ENCODE data around the gene PRRX2. TPM values are rescaled to one million over a fixed set of nuclear protein-coding genes. Genes with fewer than 3 reads are reported as not detected.
A peak's percentile ranks its signal among the peaks of the same experiment; 100 is the strongest.

Gene PRRX2
- total RNA-seq, 1 donor from 2014 or later = 5.1 TPM

- Mint-ChIP-seq H3K27ac (no peak overlapping the region), H3K27me3 (ENCODE audit: low read depth) (no peaks in the 10 kb centered on the region), H3K36me3 (ENCODE audit: low read depth) (peaks cover 22% of the 10 kb centered on the region), H3K4me3 (ENCODE audit: low read depth) (peak overlapping the region; percentile 87), H3K9me3 (no peaks in the 10 kb centered on the region), H3K4me1 (ENCODE audit: low read depth) (peaks cover 14% of the 10 kb centered on the region)
- DNase-seq (ENCODE audit: low spot score) = no peak
- intact Hi-C loops (cut with micrococcal nuclease) = loop anchor here (5.0 kb wide), 1 partner anchor 97 kb away; no protein-coding TSS in a partner anchor
These were observed 25.2 kb upstream of the PRRX2 start for GRCh38 chr9:129640086-129640870.

DNA sequence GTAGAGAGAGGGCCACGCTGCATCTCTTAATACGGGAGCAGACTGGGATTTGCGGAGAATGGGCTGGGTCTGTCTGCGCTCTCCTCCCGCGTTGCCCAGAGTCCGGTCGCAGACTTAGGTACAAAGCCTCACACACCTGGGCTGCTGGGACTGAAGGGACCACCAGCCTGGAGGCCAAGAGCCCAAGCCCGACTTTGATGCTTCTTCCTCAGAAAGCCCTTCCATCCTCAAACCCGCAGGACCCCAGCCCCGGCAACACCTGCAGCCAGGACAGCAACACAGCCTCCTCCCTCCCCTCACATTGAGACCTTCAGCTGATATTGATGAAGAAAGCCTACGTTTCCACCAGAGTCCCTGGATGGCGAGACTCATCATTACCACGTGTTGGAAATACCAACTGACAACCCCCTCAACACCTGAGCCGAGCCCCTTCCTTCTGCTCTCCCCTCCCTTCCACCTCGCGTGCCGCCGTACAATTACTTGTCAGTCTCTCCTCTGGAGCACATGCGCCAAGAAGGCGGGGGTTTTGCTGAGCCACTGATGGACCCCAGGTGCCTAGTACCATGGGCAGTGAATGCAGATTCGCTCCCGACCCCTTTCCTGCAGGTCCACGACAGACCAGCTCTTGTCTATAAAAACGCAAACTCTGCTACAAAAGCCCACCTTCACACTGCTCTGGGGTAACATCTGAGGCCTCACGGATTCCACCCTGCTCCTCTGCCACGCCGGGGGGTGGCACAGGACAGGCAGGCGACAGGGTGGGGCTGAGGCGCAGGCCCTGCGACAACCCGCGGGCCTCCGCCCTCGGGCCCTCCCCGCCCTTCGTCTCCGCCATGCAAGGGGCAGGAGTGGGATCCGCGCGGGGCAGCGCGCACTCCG lies 24.3 kb upstream of the PRRX2 start:
- no peak for DNase-seq (ENCODE audit: low spot score)
- Mint-ChIP-seq H3K4me3 (ENCODE audit: low read depth) (peak overlapping the region; percentile 87), H3K27ac (peak overlapping the region; percentile 71), H3K4me1 (ENCODE audit: low read depth) (peaks cover 14% of the 10 kb centered on the region), H3K9me3 (no peaks in the 10 kb centered on the region), H3K27me3 (ENCODE audit: low read depth) (no peaks in the 10 kb centered on the region), H3K36me3 (ENCODE audit: low read depth) (peaks cover 16% of the 10 kb centered on the region)
- intact Hi-C loops (cut with micrococcal nuclease) = loop anchor here (5.0 kb wide), 1 partner anchor 96 kb away; no protein-coding TSS in a partner anchor

DNA sequence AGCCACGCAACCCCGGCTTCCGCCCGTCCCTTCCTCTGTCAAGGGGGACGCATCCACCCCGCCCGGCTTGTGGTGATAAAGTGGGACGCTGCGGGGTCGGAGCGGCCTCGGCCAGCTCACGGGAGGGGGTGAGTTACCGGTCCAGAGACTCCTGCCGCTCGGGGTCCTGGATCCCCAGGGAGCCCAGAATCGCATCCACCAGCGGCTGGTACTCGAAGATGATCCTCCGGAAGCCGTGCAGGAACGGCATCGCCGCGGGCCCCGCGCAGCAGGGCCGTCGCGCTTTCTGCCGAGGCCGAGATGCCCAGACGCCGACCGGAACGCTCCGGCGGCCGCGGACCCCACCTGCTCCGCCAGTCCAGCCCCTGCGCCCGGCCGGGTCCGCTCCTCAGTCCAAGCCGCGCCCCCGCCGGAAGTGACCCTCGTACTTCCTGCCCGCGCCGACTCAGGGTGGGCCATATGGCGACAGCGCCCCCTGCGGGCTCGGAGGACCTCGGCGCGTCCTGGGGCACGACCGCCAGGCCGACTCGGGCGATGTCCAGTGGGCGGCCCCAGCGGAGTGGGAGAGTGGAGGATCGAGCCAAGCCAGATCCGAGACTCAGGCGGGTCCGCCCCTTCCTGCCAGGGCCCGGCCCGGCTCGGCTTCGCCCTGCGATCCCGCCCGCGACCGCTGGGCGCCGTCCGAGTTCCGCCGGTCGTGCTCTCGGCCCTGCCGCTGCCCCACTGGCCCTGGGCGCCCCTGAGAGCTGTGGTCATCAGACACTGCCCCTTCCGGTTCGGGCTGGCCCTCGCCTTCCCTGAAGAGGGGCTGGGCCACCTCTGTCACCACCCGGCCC lies 23.5 kb upstream of the PRRX2 start, which contains the start of gene ASB6:
TSS of gene ASB6 (minus strand) at position 402 of the 836 bp plus-strand sequence. CDS start at position 250, 152 bp downstream.
- Mint-ChIP-seq H3K27ac (peak within 1 kb of the TSS; percentile 82), H3K36me3 (ENCODE audit: low read depth) (peaks cover 16% of the 10 kb centered on the region), H3K4me1 (ENCODE audit: low read depth) (peaks cover 14% of the 10 kb centered on the region), H3K27me3 (ENCODE audit: low read depth) (no peaks in the 10 kb centered on the region), H3K9me3 (no peaks in the 10 kb centered on the region), H3K4me3 (ENCODE audit: low read depth) (peak within 1 kb of the TSS; percentile 87)
- peak; percentile 93 for DNase-seq (ENCODE audit: low spot score)
- intact Hi-C loops (cut with micrococcal nuclease) = loop anchor here (1.0 to 5.0 kb wide), 4 partner anchors 16 to 141 kb away; partner anchors contain the start of gene NTMT1

DNA sequence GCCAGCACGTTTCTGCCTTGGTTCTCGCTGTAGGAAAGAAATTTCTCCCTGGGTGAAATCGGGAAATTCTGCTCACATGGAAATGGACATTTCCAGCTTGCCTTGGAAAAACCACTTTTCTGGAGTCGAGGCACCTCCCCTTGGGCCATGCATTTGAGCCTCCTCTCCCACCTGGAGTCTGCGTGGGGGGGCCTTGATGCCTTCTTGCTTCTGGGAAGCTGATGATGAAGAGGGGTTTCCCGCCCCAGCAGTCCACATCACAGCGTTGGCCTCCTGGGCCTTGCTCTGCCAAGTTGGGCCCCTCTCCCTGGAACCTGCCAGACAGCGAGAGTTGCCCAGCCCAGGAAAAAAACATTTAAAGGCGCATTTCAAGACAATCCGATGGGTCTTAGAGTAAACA lies 21.7 kb upstream of the PRRX2 start:
- no peak for DNase-seq (ENCODE audit: low spot score)
- Mint-ChIP-seq H3K4me1 (ENCODE audit: low read depth) (peaks cover 14% of the 10 kb centered on the region), H3K36me3 (ENCODE audit: low read depth) (peaks cover 3% of the 10 kb centered on the region), H3K4me3 (ENCODE audit: low read depth) (no peak overlapping the region), H3K27ac (no peak overlapping the region), H3K9me3 (no peaks in the 10 kb centered on the region), H3K27me3 (ENCODE audit: low read depth) (no peaks in the 10 kb centered on the region)
- intact Hi-C loops (cut with micrococcal nuclease) = loop anchor here (2.0 to 5.0 kb wide), 3 partner anchors 25 to 139 kb away; no protein-coding TSS in a partner anchor

- DNase-seq (ENCODE audit: low spot score) = no peak
- Mint-ChIP-seq H3K27ac (no peak overlapping the region), H3K9me3 (no peaks in the 10 kb centered on the region), H3K4me1 (ENCODE audit: low read depth) (peaks cover 14% of the 10 kb centered on the region), H3K27me3 (ENCODE audit: low read depth) (no peaks in the 10 kb centered on the region), H3K36me3 (ENCODE audit: low read depth) (peaks cover 2% of the 10 kb centered on the region), H3K4me3 (ENCODE audit: low read depth) (no peak overlapping the region)
- intact Hi-C loops (cut with micrococcal nuclease) = loop anchor here (5.0 kb wide), 1 partner anchor 93 kb away; no protein-coding TSS in a partner anchor
These were observed 21.1 kb upstream of the PRRX2 start for GRCh38 chr9:129644365-129644764.

DNA sequence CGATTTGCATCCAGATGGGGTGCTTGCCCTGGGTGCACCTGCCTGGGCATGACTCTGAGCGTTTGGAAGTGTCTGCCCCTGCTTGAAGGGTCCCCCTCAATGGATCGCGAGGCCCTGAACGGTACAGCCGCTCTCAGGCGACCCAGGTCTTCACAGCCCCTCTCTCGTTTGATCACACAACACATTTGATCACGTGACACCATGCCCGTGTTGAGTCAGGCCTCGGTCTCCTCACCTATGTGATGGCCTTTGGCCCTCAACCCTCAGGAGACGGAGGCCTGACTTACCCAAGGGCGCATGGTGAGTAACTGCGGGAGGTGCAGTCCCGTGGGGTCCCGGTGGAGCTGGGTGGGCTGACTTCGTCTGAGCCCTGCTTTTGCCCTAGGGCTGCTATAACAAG lies 20.5 kb upstream of the PRRX2 start:
- DNase-seq (ENCODE audit: low spot score) = no peak
- Mint-ChIP-seq H3K27ac (no peak overlapping the region), H3K9me3 (no peaks in the 10 kb centered on the region), H3K4me3 (ENCODE audit: low read depth) (no peak overlapping the region), H3K36me3 (ENCODE audit: low read depth) (no peaks in the 10 kb centered on the region), H3K27me3 (ENCODE audit: low read depth) (no peaks in the 10 kb centered on the region), H3K4me1 (ENCODE audit: low read depth) (peaks cover 14% of the 10 kb centered on the region)
- intact Hi-C loops (cut with micrococcal nuclease) = loop anchor here (5.0 kb wide), 1 partner anchor 92 kb away; no protein-coding TSS in a partner anchor

DNA sequence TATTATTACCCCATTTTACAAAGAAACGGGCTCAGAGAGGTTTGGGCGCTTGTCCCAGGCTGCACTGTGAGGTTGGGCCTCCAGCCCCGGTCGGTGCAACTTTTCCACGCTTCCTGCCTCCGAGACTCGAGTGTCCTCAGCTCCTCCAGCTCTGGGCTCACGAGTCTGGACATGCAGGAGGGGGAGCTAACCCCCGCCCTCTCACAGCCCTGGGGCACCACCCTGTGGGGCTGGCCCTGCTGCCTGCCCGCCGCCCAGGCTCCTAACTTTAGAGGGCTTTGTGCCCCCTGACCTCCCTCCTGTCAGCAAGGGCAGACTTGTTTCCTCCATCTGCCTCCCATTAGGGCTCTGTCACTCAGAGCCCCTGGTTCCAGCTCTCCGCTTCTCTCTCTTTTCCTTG lies 19.2 kb upstream of the PRRX2 start:
- H3K9me3 Mint-ChIP-seq = no peaks in the 10 kb centered on the region
- intact Hi-C loops (cut with micrococcal nuclease) = no loop called here
- H3K36me3 Mint-ChIP-seq (ENCODE audit: low read depth) = no peaks in the 10 kb centered on the region
- no peak overlapping the region for H3K27ac Mint-ChIP-seq
- no peak overlapping the region for H3K4me3 Mint-ChIP-seq (ENCODE audit: low read depth)
- H3K4me1 Mint-ChIP-seq (ENCODE audit: low read depth) = peaks cover 5% of the 10 kb centered on the region
- DNase-seq (ENCODE audit: low spot score) = no peak
- no peaks in the 10 kb centered on the region for H3K27me3 Mint-ChIP-seq (ENCODE audit: low read depth)

DNA sequence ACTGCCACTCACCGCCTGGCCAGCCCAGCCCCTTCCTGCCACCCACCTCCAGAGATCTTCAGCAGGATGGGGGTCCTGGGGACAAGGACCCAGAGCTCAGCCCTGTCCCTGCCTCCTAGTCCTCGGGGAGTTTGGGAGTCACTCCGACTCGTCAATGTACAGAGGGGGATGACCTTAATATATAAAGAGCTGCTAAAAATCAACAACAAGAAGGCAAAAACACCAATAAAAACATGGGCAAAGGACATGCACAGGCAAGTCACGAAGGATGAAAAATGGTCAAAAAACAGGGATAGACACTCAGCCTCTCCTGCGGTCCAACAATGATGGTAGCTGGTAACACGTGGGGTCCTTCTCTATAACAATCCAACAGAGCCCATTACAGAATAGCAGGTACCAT lies 18.8 kb upstream of the PRRX2 start:
- no peak overlapping the region for H3K4me3 Mint-ChIP-seq (ENCODE audit: low read depth)
- no peaks in the 10 kb centered on the region for H3K27me3 Mint-ChIP-seq (ENCODE audit: low read depth)
- no peak overlapping the region for H3K27ac Mint-ChIP-seq
- no peaks in the 10 kb centered on the region for H3K36me3 Mint-ChIP-seq (ENCODE audit: low read depth)
- intact Hi-C loops (cut with micrococcal nuclease) = no loop called here
- no peaks in the 10 kb centered on the region for H3K9me3 Mint-ChIP-seq
- DNase-seq (ENCODE audit: low spot score) = no peak
- H3K4me1 Mint-ChIP-seq (ENCODE audit: low read depth) = peaks cover 3% of the 10 kb centered on the region

- Mint-ChIP-seq H3K27ac (no peak overlapping the region), H3K27me3 (ENCODE audit: low read depth) (no peaks in the 10 kb centered on the region), H3K4me1 (ENCODE audit: low read depth) (no peaks in the 10 kb centered on the region), H3K9me3 (no peaks in the 10 kb centered on the region), H3K4me3 (ENCODE audit: low read depth) (no peak overlapping the region), H3K36me3 (ENCODE audit: low read depth) (no peaks in the 10 kb centered on the region)
- intact Hi-C loops (cut with micrococcal nuclease) = no loop called here
- no peak for DNase-seq (ENCODE audit: low spot score)
These were observed 17.8 kb upstream of the PRRX2 start for GRCh38 chr9:129647635-129648034.

DNA sequence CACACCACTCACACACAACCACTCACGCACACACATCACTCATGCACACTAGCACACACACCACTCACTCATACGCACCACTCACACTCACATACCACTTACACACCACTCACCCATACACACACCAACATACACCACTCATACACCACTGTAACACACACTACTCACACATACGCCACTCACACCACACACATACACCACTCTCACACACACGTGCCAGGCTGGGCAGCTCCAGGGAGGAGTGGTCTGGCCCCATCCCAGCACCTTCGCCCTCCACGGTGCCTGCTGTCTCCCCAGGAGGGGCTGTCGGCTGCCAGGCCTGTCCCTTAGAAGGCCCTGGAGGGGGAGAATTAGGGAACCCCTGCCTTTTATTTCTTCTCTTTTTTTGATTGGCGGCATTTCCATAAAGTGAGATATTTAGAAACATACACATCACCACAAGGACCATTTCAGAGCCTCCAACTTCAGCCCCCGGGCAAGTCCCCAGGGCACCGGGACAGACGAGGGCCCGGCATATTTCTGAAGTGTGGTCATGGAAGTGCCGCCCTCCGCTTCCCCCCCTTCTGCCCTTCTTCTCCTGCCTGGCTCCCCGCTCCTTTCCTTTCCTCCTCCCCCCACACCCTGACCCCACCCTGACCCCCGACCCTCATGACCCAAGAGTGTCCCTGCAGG lies 17.2 kb upstream of the PRRX2 start:
- H3K9me3 Mint-ChIP-seq = no peaks in the 10 kb centered on the region
- intact Hi-C loops (cut with micrococcal nuclease) = no loop called here
- H3K27ac Mint-ChIP-seq = no peak overlapping the region
- no peaks in the 10 kb centered on the region for H3K27me3 Mint-ChIP-seq (ENCODE audit: low read depth)
- H3K36me3 Mint-ChIP-seq (ENCODE audit: low read depth) = no peaks in the 10 kb centered on the region
- no peaks in the 10 kb centered on the region for H3K4me1 Mint-ChIP-seq (ENCODE audit: low read depth)
- no peak overlapping the region for H3K4me3 Mint-ChIP-seq (ENCODE audit: low read depth)
- DNase-seq (ENCODE audit: low spot score) = no peak

- no peaks in the 10 kb centered on the region for H3K9me3 Mint-ChIP-seq
- DNase-seq (ENCODE audit: low spot score) = no peak
- no peak overlapping the region for H3K4me3 Mint-ChIP-seq (ENCODE audit: low read depth)
- H3K27me3 Mint-ChIP-seq (ENCODE audit: low read depth) = no peaks in the 10 kb centered on the region
- H3K4me1 Mint-ChIP-seq (ENCODE audit: low read depth) = no peaks in the 10 kb centered on the region
- no peaks in the 10 kb centered on the region for H3K36me3 Mint-ChIP-seq (ENCODE audit: low read depth)
- intact Hi-C loops (cut with micrococcal nuclease) = no loop called here
- no peak overlapping the region for H3K27ac Mint-ChIP-seq
These were observed 16.7 kb upstream of the PRRX2 start for GRCh38 chr9:129648764-129649115.
